GM21825 (cell line): ENCODE data around the gene PLEKHG3.

Experiments used
- ATAC-seq: cut with Tn5 transposase; IDR thresholded peaks from one replicate; pipeline ENCODE4 v1.9.1; 2021; ENCODE audit warnings: mild to moderate bottlenecking, moderate library complexity; ENCODE audit not compliant: unreplicated experiment

PLEKHG3 gene

GRCh38 chr14:64743061-64743460 lies 38.8 kb downstream of the PLEKHG3 start:
- no peak for ATAC-seq

- ATAC-seq = no peak
These were observed 41.4 kb downstream of the PLEKHG3 start for GRCh38 chr14:64745511-64746091.

GRCh38 chr14:64746298-64747250 lies 42.4 kb downstream of the PLEKHG3 start:
- ATAC-seq = no peak

GRCh38 chr14:64747327-64747726 lies 43.1 kb downstream of the PLEKHG3 start:
- no peak for ATAC-seq

GRCh38 chr14:64748521-64748920 lies 44.3 kb downstream of the PLEKHG3 start:
- no peak for ATAC-seq

GRCh38 chr14:64748995-64749714 lies 44.9 kb downstream of the PLEKHG3 start:
- ATAC-seq = no peak

DNA sequence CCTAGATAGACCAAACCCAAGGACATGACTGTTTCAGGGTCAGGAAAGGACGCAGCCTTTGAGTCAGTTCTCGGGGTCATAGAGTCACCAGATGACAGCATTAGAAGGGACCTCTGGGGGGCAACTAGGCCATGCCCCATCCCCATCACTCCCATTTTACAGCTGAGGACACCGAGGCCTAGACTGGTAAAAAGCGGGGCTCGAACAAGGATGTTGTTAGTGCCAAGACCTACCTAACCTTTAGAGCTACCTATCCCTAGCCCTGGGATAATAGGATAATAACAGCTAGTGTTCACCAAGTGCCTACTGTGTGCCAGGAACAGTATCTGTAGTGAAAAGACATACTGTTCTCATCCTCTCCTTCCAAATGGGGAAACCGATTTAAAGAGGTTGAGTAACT lies 48.7 kb downstream of the PLEKHG3 start:
- ATAC-seq = no peak

GRCh38 chr14:64753374-64753773 lies 49.1 kb downstream of the PLEKHG3 start:
- ATAC-seq = no peak

GRCh38 chr14:64753999-64754398 lies 49.8 kb downstream of the PLEKHG3 start:
- no peak for ATAC-seq

DNA sequence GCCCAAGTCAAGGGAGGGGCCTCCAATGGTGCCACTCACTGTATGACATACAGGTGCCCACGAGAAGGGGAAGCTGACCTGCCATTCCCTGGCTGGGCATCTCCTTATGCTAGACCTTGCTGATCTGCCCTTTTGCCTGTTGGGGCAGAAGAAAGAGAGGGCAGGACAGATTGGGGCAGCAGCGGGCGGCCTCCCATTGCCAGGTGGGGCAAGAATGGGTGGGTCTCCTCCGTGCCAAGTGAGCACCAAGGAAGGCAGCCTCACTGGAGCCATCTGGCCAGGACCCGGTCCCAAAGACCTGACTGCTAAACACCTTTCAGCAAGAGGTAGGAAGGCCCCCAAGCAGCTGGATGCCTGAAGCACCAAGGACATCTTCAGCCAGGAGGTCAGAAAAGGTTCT lies 50.5 kb downstream of the PLEKHG3 start:
- no peak for ATAC-seq

DNA sequence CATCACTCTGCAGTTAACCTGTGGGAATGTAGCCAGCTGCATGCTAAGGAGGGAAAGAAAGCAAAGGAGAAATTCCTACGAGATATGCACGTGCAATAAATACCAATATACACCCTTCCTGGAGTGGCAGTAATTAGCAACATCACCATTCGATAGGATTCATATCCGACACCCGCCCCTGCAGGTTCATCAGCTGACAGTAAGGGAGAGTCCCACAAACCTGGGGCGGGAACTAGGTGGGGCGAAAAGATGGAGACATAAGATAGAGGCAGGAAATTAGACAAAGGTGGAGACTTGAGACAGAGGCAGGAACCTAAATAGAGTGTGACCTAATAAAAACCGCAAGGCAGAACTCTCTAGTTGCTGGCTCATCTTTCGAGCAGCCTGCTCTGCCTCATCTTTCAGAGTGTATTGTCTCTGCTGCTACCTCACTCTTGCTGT lies 51.6 kb downstream of the PLEKHG3 start:
- ATAC-seq = no peak

- ATAC-seq = no peak
These were observed 52.5 kb downstream of the PLEKHG3 start for GRCh38 chr14:64756712-64757111.

- ATAC-seq = no peak
These were observed 53.4 kb downstream of the PLEKHG3 start for GRCh38 chr14:64757601-64758000.

DNA sequence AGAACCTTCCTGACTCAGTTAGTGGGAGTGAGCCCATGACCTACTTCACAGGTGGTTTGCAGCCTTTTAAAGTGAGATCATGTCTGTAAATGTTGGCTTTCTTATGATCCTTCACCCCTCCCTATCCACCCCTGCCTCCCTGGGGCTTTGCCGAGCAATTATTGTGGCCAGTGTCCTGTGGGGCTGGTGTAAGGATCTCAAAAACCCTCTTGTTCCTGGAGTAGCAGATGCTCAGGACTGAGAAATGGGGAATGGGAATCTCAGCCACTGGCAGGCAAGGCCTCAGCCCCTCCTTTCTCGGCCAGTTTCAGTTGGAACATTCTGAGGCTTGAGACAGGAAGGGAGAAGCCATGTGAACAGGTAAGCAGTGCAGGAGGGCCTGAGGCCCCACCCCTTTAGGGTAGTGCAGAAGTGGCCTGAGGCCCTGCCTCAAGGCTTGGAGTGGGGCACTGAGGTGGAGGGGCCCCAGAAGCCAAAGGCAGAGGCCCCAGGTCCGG lies 53.8 kb downstream of the PLEKHG3 start:
- ATAC-seq = no peak

GRCh38 chr14:64758691-64759554 lies 54.7 kb downstream of the PLEKHG3 start:
- ATAC-seq = no peak

DNA sequence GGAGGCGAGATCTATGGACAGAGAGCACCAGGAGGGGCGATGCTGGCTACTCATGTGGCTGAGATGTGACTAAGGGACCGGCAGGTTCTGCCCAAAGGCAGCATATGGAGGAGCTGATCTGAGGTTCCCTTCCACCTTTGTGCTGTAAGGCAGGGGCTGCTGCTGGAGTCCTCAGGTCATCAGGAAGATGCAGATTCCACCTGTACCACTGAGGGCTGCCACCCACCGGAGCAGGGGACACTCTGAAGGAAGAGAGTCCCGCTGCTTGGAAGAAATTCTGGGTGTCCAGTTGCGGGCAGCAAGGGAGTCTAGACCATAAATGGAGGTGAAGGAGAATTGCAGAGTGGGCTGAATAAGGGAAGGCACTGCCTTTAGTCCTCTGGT lies 55.3 kb downstream of the PLEKHG3 start:
- no peak for ATAC-seq

- ATAC-seq = no peak
These were observed 56.0 kb downstream of the PLEKHG3 start for GRCh38 chr14:64760146-64760755.

DNA sequence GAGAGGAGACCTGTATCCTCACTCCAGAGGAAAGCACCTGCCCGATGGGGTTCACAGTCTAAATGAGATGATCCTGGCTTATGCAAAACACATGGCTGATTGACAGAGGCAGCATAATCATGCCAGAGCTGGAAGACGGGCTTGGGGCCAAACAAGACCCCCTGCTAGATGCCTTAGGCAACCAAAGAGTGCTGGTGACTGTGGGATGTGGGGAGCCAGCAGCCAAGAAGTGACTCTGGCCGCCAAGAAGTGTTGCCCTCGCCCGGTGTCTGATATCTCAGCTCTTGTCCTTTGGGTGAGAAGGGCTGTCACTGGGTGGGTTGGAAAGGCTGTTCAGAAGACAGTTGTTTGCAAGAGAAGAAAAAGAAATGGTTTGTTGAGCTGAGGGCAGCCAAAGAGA lies 56.7 kb downstream of the PLEKHG3 start:
- no peak for ATAC-seq

GRCh38 chr14:64761441-64762043 lies 57.3 kb downstream of the PLEKHG3 start:
- no peak for ATAC-seq
